ENCODE results near the gene SEH1L. TPM values are rescaled to one million over a fixed set of nuclear protein-coding genes. Genes with fewer than 3 reads are reported as not detected.
"Not testable (repeated sequence)": the region's sequence is repeated elsewhere in the genome, so short reads cannot be mapped to it uniquely, and the experiment has no call there.

Gene SEH1L
- 112 and 115 TPM in 2 replicates for total RNA-seq

DNA sequence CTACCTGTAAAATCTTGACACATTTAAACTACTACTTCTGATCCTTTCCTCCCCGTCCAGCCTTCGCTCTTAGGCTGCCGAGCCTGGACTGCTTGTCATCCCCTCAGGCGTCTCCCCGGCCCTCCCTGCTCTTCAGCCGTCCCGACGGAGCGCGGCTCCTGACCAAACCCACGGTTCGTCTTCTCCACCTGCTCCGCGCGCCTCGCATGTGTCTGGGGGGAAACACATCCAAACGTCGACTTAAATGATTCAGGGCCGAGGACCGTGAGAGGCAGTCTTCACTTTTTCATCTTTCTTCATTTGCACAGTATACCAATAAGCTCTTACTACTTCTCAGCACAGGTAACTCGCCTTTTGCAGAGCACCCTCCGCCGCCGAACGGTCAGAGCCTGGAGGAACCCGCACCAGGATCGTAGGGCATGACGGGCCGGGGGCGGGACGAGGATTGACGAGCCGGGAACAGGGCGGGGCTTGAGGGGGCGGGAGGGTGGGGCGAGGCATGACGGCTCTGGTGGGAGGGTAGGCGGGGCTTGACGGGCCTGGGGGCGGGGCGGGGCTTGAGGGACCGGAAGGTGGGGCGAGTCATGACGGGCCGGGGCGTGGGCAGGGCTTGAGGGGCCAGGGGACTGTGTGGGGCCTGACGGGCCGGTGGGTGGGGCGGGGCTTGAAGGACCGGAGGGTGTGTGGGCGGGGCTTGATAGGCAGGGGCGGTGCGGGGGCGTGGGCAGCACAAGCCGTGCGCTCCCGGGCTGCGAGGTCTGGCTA lies at the start of gene SEH1L:
TSS of gene SEH1L (plus strand) at position 727 of the 765 bp plus-strand sequence. CDS start 111 bp downstream, outside the sequence.
- H3K9me3 Mint-ChIP-seq: no peaks in the 10 kb centered on the region
- no peaks in the 10 kb centered on the region for H3K27me3 Mint-ChIP-seq (ENCODE audit: low read depth)
- intact Hi-C loops (cut with micrococcal nuclease): loop anchor here (1.0 to 5.0 kb wide), 7 partner anchors 44 to 780 kb away; partner anchors contain the start of genes AFG3L2, CEP192, FAM210A and PSMG2
- peaks cover 34% of the 10 kb centered on the region for H3K36me3 Mint-ChIP-seq (ENCODE audit: low read depth)
- peak; percentile 96 for DNase-seq (ENCODE audit: low spot score)
- H3K27ac Mint-ChIP-seq: peak within 1 kb of the TSS; percentile 99
- H3K4me1 Mint-ChIP-seq (ENCODE audit: low read depth): peaks cover 29% of the 10 kb centered on the region
- peak within 1 kb of the TSS; percentile 98 for H3K4me3 Mint-ChIP-seq (ENCODE audit: low read depth)

GRCh38 chr18:12901208-12901607 lies 46.6 kb upstream of the SEH1L start:
- intact Hi-C loops (cut with micrococcal nuclease); DNase-seq (ENCODE audit: low spot score); H3K27ac Mint-ChIP-seq; H3K4me3 Mint-ChIP-seq (ENCODE audit: low read depth); H3K9me3 Mint-ChIP-seq; H3K4me1 Mint-ChIP-seq (ENCODE audit: low read depth); H3K36me3 Mint-ChIP-seq (ENCODE audit: low read depth): not testable (repeated sequence)
- H3K27me3 Mint-ChIP-seq (ENCODE audit: low read depth): peaks cover 28% of the 10 kb centered on the region

GRCh38 chr18:12904012-12904516 lies 43.7 kb upstream of the SEH1L start:
- peak; percentile 66 for DNase-seq (ENCODE audit: low spot score)
- Mint-ChIP-seq H3K27ac (peak overlapping the region; percentile 76), H3K9me3 (no peaks in the 10 kb centered on the region), H3K36me3 (ENCODE audit: low read depth) (no peaks in the 10 kb centered on the region), H3K4me1 (ENCODE audit: low read depth) (peaks cover 9% of the 10 kb centered on the region), H3K4me3 (ENCODE audit: low read depth) (peak overlapping the region; percentile 17), H3K27me3 (ENCODE audit: low read depth) (peaks cover 18% of the 10 kb centered on the region)
- intact Hi-C loops (cut with micrococcal nuclease): no loop called here

- no peak for DNase-seq (ENCODE audit: low spot score)
- Mint-ChIP-seq H3K27ac (no peak overlapping the region), H3K4me3 (ENCODE audit: low read depth) (no peak overlapping the region), H3K9me3 (no peaks in the 10 kb centered on the region), H3K36me3 (ENCODE audit: low read depth) (no peaks in the 10 kb centered on the region), H3K27me3 (ENCODE audit: low read depth) (peaks cover 19% of the 10 kb centered on the region), H3K4me1 (ENCODE audit: low read depth) (peaks cover 11% of the 10 kb centered on the region)
- intact Hi-C loops (cut with micrococcal nuclease): no loop called here
Measured at GRCh38 chr18:12906119-12906518, 41.7 kb upstream of the SEH1L start.

DNA sequence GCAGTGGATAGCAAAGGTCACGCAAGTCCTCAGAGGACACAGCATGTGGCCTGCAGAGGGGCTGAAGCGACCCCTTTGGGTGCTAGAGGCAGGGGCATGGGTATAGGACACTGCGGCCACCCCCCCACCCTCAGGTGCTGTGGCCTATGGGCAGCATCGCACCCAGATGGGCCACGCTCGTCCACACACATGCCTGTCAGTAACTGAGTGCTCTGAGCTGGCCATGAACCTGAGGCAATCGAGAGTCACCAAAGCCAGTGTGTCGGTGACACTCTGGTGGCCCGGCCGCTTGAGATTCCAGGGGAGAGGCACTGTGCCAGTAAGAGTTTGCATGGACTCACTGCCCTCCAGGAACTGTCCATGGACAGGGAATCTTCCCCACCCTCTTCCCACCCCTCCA lies 41.0 kb upstream of the SEH1L start:
- intact Hi-C loops (cut with micrococcal nuclease): no loop called here
- H3K9me3 Mint-ChIP-seq: no peaks in the 10 kb centered on the region
- peaks cover 11% of the 10 kb centered on the region for H3K4me1 Mint-ChIP-seq (ENCODE audit: low read depth)
- no peak overlapping the region for H3K27ac Mint-ChIP-seq
- DNase-seq (ENCODE audit: low spot score): no peak
- H3K4me3 Mint-ChIP-seq (ENCODE audit: low read depth): no peak overlapping the region
- no peaks in the 10 kb centered on the region for H3K36me3 Mint-ChIP-seq (ENCODE audit: low read depth)
- peaks cover 19% of the 10 kb centered on the region for H3K27me3 Mint-ChIP-seq (ENCODE audit: low read depth)

DNA sequence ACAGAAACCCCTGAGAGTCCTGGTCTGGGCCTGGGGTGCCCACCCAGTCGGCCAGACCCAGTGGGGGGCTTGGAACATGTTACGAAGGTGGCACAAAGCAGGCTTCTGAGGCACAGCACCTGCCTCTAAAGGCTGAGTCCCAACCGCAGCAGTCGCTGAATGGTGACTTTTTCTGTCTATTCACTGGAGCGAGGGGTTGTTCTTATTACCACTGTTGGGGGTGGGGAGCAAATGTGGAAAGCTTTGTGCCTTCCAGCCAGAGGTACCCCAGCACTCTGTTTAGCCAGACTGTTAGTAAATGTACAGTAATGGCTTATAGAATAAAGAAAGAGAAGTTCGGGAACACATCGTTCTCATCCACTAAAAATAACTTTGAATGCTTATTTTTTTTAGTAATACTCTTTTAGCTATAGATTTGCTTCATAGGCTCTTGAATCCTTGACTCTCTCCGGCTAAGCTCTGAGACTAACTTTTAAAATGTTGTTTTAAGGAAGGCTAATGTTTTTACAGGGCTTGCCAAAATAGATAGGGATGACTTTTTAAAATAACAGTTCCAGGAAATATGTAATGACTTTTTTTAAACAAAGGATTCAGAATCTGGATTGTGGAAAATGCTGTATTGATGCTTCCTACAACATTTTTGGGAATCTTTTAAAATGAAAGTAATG lies 40.4 kb upstream of the SEH1L start:
- Mint-ChIP-seq H3K9me3 (no peaks in the 10 kb centered on the region), H3K4me3 (ENCODE audit: low read depth) (no peak overlapping the region), H3K4me1 (ENCODE audit: low read depth) (peaks cover 11% of the 10 kb centered on the region), H3K27ac (no peak overlapping the region), H3K36me3 (ENCODE audit: low read depth) (no peaks in the 10 kb centered on the region), H3K27me3 (ENCODE audit: low read depth) (peaks cover 16% of the 10 kb centered on the region)
- no peak for DNase-seq (ENCODE audit: low spot score)
- intact Hi-C loops (cut with micrococcal nuclease): no loop called here

- H3K4me1 Mint-ChIP-seq (ENCODE audit: low read depth): peaks cover 9% of the 10 kb centered on the region
- peaks cover 3% of the 10 kb centered on the region for H3K9me3 Mint-ChIP-seq
- no peak overlapping the region for H3K27ac Mint-ChIP-seq
- peaks cover 19% of the 10 kb centered on the region for H3K27me3 Mint-ChIP-seq (ENCODE audit: low read depth)
- intact Hi-C loops (cut with micrococcal nuclease): no loop called here
- no peaks in the 10 kb centered on the region for H3K36me3 Mint-ChIP-seq (ENCODE audit: low read depth)
- no peak for DNase-seq (ENCODE audit: low spot score)
- no peak overlapping the region for H3K4me3 Mint-ChIP-seq (ENCODE audit: low read depth)
Measured at GRCh38 chr18:12908706-12909105, 39.1 kb upstream of the SEH1L start.

- intact Hi-C loops (cut with micrococcal nuclease): no loop called here
- Mint-ChIP-seq H3K4me3 (ENCODE audit: low read depth) (no peak overlapping the region), H3K27me3 (ENCODE audit: low read depth) (peaks cover 21% of the 10 kb centered on the region), H3K27ac (no peak overlapping the region), H3K9me3 (peaks cover 3% of the 10 kb centered on the region), H3K4me1 (ENCODE audit: low read depth) (peaks cover 2% of the 10 kb centered on the region), H3K36me3 (ENCODE audit: low read depth) (no peaks in the 10 kb centered on the region)
- DNase-seq (ENCODE audit: low spot score): peak; percentile 35
Measured at GRCh38 chr18:12911025-12911928, 36.5 kb upstream of the SEH1L start.

- Mint-ChIP-seq H3K27me3 (ENCODE audit: low read depth) (peaks cover 21% of the 10 kb centered on the region), H3K36me3 (ENCODE audit: low read depth) (no peaks in the 10 kb centered on the region), H3K4me1 (ENCODE audit: low read depth) (peaks cover 2% of the 10 kb centered on the region), H3K4me3 (ENCODE audit: low read depth) (no peak overlapping the region), H3K9me3 (peaks cover 3% of the 10 kb centered on the region), H3K27ac (no peak overlapping the region)
- intact Hi-C loops (cut with micrococcal nuclease): no loop called here
- no peak for DNase-seq (ENCODE audit: low spot score)
Measured at GRCh38 chr18:12911929-12912703, 35.7 kb upstream of the SEH1L start.

GRCh38 chr18:12921178-12921577 lies 26.6 kb upstream of the SEH1L start:
- H3K27ac Mint-ChIP-seq: no peak overlapping the region
- H3K27me3 Mint-ChIP-seq (ENCODE audit: low read depth): peaks cover 9% of the 10 kb centered on the region
- H3K36me3 Mint-ChIP-seq (ENCODE audit: low read depth): no peaks in the 10 kb centered on the region
- no peak overlapping the region for H3K4me3 Mint-ChIP-seq (ENCODE audit: low read depth)
- intact Hi-C loops (cut with micrococcal nuclease): no loop called here
- DNase-seq (ENCODE audit: low spot score): no peak
- H3K9me3 Mint-ChIP-seq: no peaks in the 10 kb centered on the region
- peaks cover 10% of the 10 kb centered on the region for H3K4me1 Mint-ChIP-seq (ENCODE audit: low read depth)

- Mint-ChIP-seq H3K36me3 (ENCODE audit: low read depth) (no peaks in the 10 kb centered on the region), H3K4me3 (ENCODE audit: low read depth) (no peak overlapping the region), H3K27me3 (ENCODE audit: low read depth) (peaks cover 9% of the 10 kb centered on the region), H3K4me1 (ENCODE audit: low read depth) (peaks cover 10% of the 10 kb centered on the region), H3K27ac (no peak overlapping the region), H3K9me3 (no peaks in the 10 kb centered on the region)
- DNase-seq (ENCODE audit: low spot score): no peak
- intact Hi-C loops (cut with micrococcal nuclease): no loop called here
Measured at GRCh38 chr18:12922266-12922665, 25.5 kb upstream of the SEH1L start.

DNA sequence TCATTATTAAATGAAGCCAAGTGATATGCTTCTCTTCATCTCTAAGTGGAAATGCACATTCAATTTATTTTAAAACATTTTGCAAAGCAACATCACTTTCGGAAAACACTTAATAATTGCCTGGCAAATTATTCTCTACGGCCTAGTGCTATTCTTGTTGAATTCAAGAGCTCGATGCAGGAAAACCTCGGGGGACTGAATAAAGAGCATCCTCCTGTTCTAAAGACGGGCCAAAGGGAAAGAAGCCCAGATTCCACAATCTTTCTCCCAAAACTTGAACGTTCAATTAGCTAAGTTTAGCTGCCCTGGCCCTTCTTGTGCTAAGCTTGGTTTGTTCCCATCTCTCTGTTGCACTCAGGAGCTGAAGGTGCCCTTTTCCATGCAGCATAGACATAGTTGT lies 23.2 kb upstream of the SEH1L start:
- Mint-ChIP-seq H3K4me1 (ENCODE audit: low read depth) (peaks cover 10% of the 10 kb centered on the region), H3K36me3 (ENCODE audit: low read depth) (no peaks in the 10 kb centered on the region), H3K27ac (no peak overlapping the region), H3K4me3 (ENCODE audit: low read depth) (no peak overlapping the region), H3K9me3 (no peaks in the 10 kb centered on the region), H3K27me3 (ENCODE audit: low read depth) (peaks cover 7% of the 10 kb centered on the region)
- DNase-seq (ENCODE audit: low spot score): no peak
- intact Hi-C loops (cut with micrococcal nuclease): no loop called here

Measured in activated T-helper 2 cell treated with anti-CD3 and anti-CD28 coated beads, Interferon-gamma antibody, Interleukin-2, Interleukin-4, amounts not matched to agents 10 μg/mL and 5 μg/mL and 100 μg/mL, durations not matched to agents 14 hours and 24 hours and 36 hours (primary cell).